Measurements from ENCODE around the gene ARHGEF28.

DNA sequence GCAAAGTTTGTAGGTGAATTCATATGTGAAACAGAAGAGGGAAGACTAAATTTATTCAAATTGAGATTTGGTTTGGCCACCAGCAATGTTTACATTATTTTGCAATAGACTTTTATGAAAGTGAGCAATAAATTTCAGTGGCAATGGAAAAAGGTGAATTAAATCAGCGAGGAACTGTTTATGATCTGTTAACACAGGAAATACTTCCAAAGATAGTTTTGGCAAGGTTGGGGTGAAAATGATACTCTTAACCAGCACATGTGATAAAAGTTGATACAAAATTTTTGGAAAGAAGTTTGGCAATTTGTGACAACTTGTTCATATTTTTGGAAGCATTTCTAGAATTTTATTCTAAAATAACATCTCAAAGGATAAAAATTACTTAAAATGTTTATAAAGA, 119.8 kb downstream of the ARHGEF28 start:
- TF ChIP-seq CTCF (IDR thresholded peaks at IDR 0.05 in 4 of 5, conservative IDR thresholded peaks at IDR 0.05 in 1 of 5): no peak
- TF ChIP-seq POLR2A (IDR thresholded peaks at IDR 0.05): no peak
